ENCODE data around the gene HSD17B4. TPM values are rescaled to one million over a fixed set of nuclear protein-coding genes. Genes with fewer than 3 reads are reported as not detected.

HSD17B4 gene
- total RNA-seq, 1 experiment from 2014 or later, result 269 TPM

- WGBS (ENCODE audit: extremely low coverage, insufficient read length, low lambda C conversion rate), result no CpG with 5 or more reads among the region's 3 CpGs
- peaks cover 12 to 17% of the 10 kb centered on the region in 2 experiments for H3K4me1 Mint-ChIP-seq
- DNase-seq, result no peak
Observed at GRCh38 chr5:119409235-119409815, 43.0 kb upstream of the HSD17B4 start.

More at GRCh38 chr5:119409235-119409815, 43.0 kb upstream of the HSD17B4 start:
- H3K4me3 Mint-ChIP-seq, result no peak overlapping the region
- Histone ChIP-seq H2BK15ac (ENCODE audit: low read depth, low read length) (no peak overlapping the region), H3K27ac (ENCODE audit: insufficient read length, low read depth, low read length) (no peak overlapping the region), H3K4me2 (ENCODE audit: insufficient read depth, insufficient read length, low read length) (no peak overlapping the region), H2BK20ac (ENCODE audit: low read depth, low read length, poor library complexity, severe bottlenecking) (no peak overlapping the region), H3K56ac (ENCODE audit: insufficient read length, low read depth, low read length) (no peak overlapping the region), H2BK5ac (ENCODE audit: insufficient read length, low read length) (no peak overlapping the region), H3K23me2 (ENCODE audit: insufficient read length, low read depth, low read length, poor library complexity, severe bottlenecking) (no peaks in the 10 kb centered on the region), H3K9me3 (ENCODE audit: control insufficient read depth, low read depth, low read length) (no peaks in the 10 kb centered on the region), H2BK12ac (ENCODE audit: insufficient read length, low read depth, low read length) (no peak overlapping the region), H3K4ac (ENCODE audit: low read depth, low read length) (no peak overlapping the region), H3K18ac (ENCODE audit: insufficient read length, low read depth, low read length) (no peak overlapping the region), H3K9ac (ENCODE audit: extremely low read depth, insufficient read length, low read length) (no peak overlapping the region), H3K14ac (ENCODE audit: insufficient read depth, low read length) (no peak overlapping the region), H3K27me3 (ENCODE audit: insufficient read depth, low read length) (no peaks in the 10 kb centered on the region), H3K4me1 (ENCODE audit: insufficient read depth, low read length) (no peaks in the 10 kb centered on the region), H2AK5ac (ENCODE audit: insufficient read length, low read length) (no peak overlapping the region), H2AFZ (ENCODE audit: low read length) (no peak overlapping the region), H2BK120ac (ENCODE audit: low read depth, low read length, poor library complexity, severe bottlenecking) (no peak overlapping the region), H4K91ac (ENCODE audit: insufficient read length, low read depth, low read length) (no peak overlapping the region), H3K79me2 (ENCODE audit: insufficient read depth, low read length) (no peaks in the 10 kb centered on the region), H4K8ac (replicated peaks; ENCODE audit: insufficient read length, low read depth, low read length) (no peak overlapping the region), H3K23ac (ENCODE audit: insufficient read length, low read depth, low read length) (no peak overlapping the region), H4K20me1 (ENCODE audit: control insufficient read depth, insufficient read depth, insufficient read length) (no peaks in the 10 kb centered on the region), H3T11ph (ENCODE audit: low read length) (no peak overlapping the region), H3K79me1 (ENCODE audit: insufficient read depth, low read depth, low read length, poor library complexity, severe bottlenecking) (no peaks in the 10 kb centered on the region), H4K5ac (ENCODE audit: insufficient read length, low read depth, low read length) (no peak overlapping the region)
- H3K27ac Mint-ChIP-seq, result no peak overlapping the region
- peaks cover 0 to 3% of the 10 kb centered on the region in 2 experiments; a peak in 1 of 5 replicates for H3K9me3 Mint-ChIP-seq
- 0 out of 2 replicates have a peak, but pooled peaks cover 2% of the 10 kb centered on the region for H3K27me3 Mint-ChIP-seq (ENCODE audit: low read depth)
- H3K36me3 Mint-ChIP-seq (ENCODE audit: insufficient read depth in 1 of 3, low read depth in 3 of 3), result no peaks in the 10 kb centered on the region; a peak in 1 of 7 replicates
- TF ChIP-seq CTCF (conservative IDR thresholded peaks at IDR 0.05), result no peak; the same call in 2 of the 3 replicates

All from H9 (cell line).